Right hindlimb (tissue), 1 donor: ENCODE measurements around the gene EDEM3.
"Not testable (repeated sequence)": the region's sequence is repeated elsewhere in the genome, so short reads cannot be mapped to it uniquely, and the experiment has no call there.

Experiments used
- DNase-seq: peaks from one replicate; pipeline ENCODE4 v3.0.0-alpha.2; 2018

The EDEM3 gene

GRCh38 chr1:184769241-184769640 is 14.6 kb upstream of the EDEM3 start:
- DNase-seq: no peak

- DNase-seq: no peak
Measured at GRCh38 chr1:184768467-184768866, 13.8 kb upstream of the EDEM3 start.

- DNase-seq: no peak
Measured at GRCh38 chr1:184767591-184767990, 12.9 kb upstream of the EDEM3 start.

GRCh38 chr1:184764483-184764882 is 9.8 kb upstream of the EDEM3 start:
- DNase-seq: no peak

- DNase-seq: not testable (repeated sequence)
Measured at GRCh38 chr1:184763520-184763919, 8.9 kb upstream of the EDEM3 start.

GRCh38 chr1:184761969-184762485 is 7.4 kb upstream of the EDEM3 start:
- DNase-seq: no peak

- DNase-seq: no peak
Measured at GRCh38 chr1:184759651-184760050, 5.0 kb upstream of the EDEM3 start.

GRCh38 chr1:184759112-184759511 is 4.5 kb upstream of the EDEM3 start:
- DNase-seq: no peak

- DNase-seq: no peak
Measured at GRCh38 chr1:184757891-184758290, 3.2 kb upstream of the EDEM3 start.

- no peak for DNase-seq
Measured at GRCh38 chr1:184757406-184757805, 2.7 kb upstream of the EDEM3 start.

GRCh38 chr1:184755226-184756065 is 788 bp upstream of the EDEM3 start:
- DNase-seq: no peak

GRCh38 chr1:184753608-184754475 is 816 bp downstream of the EDEM3 start:
- no peak for DNase-seq

- no peak for DNase-seq
Measured at GRCh38 chr1:184753117-184753516, 1.5 kb downstream of the EDEM3 start.

GRCh38 chr1:184752656-184753055 is 2.0 kb downstream of the EDEM3 start:
- no peak for DNase-seq

- no peak for DNase-seq
Measured at GRCh38 chr1:184748740-184749139, 5.9 kb downstream of the EDEM3 start.

GRCh38 chr1:184747089-184747955 is 7.3 kb downstream of the EDEM3 start:
- DNase-seq: no peak

- DNase-seq: no peak
Measured at GRCh38 chr1:184745929-184746638, 8.6 kb downstream of the EDEM3 start.

GRCh38 chr1:184745110-184745509 is 9.5 kb downstream of the EDEM3 start:
- no peak for DNase-seq

GRCh38 chr1:184743062-184743756 is 11.4 kb downstream of the EDEM3 start:
- no peak for DNase-seq

GRCh38 chr1:184740344-184740743 is 14.3 kb downstream of the EDEM3 start:
- no peak for DNase-seq

GRCh38 chr1:184739796-184740195 is 14.9 kb downstream of the EDEM3 start:
- no peak for DNase-seq
